CD4-positive, alpha-beta T cell treated with Interleukin-1 beta for 1 hour (primary cell): ENCODE measurements around the gene RANBP6.
"Not testable (repeated sequence)": the region's sequence is repeated elsewhere in the genome, so short reads cannot be mapped to it uniquely, and the experiment has no call there.

Source experiments
- DNase-seq, 2 donors: peaks; one replicate each; pipeline ENCODE4 v3.0.0-alpha.2; 2020 to 2022

The RANBP6 gene

GRCh38 chr9:6015278-6016157 lies at the start of gene RANBP6:
RANBP6 (minus strand) TSS chr9:6015624; CDS start chr9:6015607, 17 bp downstream.
- peak; percentile 89 to 90 for DNase-seq

GRCh38 chr9:6063146-6063545 lies 47.7 kb upstream of the RANBP6 start:
- peak in 1 of 2 donors; percentile 12 for DNase-seq

- no peak for DNase-seq
Observed at GRCh38 chr9:6055666-6056065, 40.2 kb upstream of the RANBP6 start.

GRCh38 chr9:6055216-6055615 lies 39.8 kb upstream of the RANBP6 start:
- peak; percentile 30 to 73 for DNase-seq

GRCh38 chr9:6054280-6055099 lies 39.1 kb upstream of the RANBP6 start:
- peak; percentile 52 to 66 for DNase-seq

- DNase-seq = no peak
Observed at GRCh38 chr9:6052293-6052919, 37.0 kb upstream of the RANBP6 start.

GRCh38 chr9:6051511-6051950 lies 36.1 kb upstream of the RANBP6 start:
- DNase-seq = no peak

GRCh38 chr9:6049798-6050197 lies 34.4 kb upstream of the RANBP6 start:
- peak in 1 of 2 donors; percentile 19 for DNase-seq

- DNase-seq = no peak
Observed at GRCh38 chr9:6048039-6048438, 32.6 kb upstream of the RANBP6 start.

GRCh38 chr9:6047020-6047419 lies 31.6 kb upstream of the RANBP6 start:
- DNase-seq = no peak

GRCh38 chr9:6045364-6045763 lies 29.9 kb upstream of the RANBP6 start:
- DNase-seq = no peak

GRCh38 chr9:6040077-6040476 lies 24.7 kb upstream of the RANBP6 start:
- DNase-seq = no peak

- DNase-seq = no peak
Observed at GRCh38 chr9:6036391-6036790, 21.0 kb upstream of the RANBP6 start.

- DNase-seq = no peak
Observed at GRCh38 chr9:6034954-6035353, 19.5 kb upstream of the RANBP6 start.

- no peak for DNase-seq
Observed at GRCh38 chr9:6029604-6030274, 14.3 kb upstream of the RANBP6 start.

- peak; percentile 36 to 50 for DNase-seq
Observed at GRCh38 chr9:6024035-6024554, 8.7 kb upstream of the RANBP6 start.

- DNase-seq = not testable (repeated sequence)
Observed at GRCh38 chr9:6016975-6017374, 1.6 kb upstream of the RANBP6 start.

GRCh38 chr9:6014670-6015270 lies 654 bp downstream of the RANBP6 start:
- no peak for DNase-seq

GRCh38 chr9:6008169-6008979 lies 7.0 kb downstream of the RANBP6 start:
- peak; percentile 96 to 98 for DNase-seq

- peak; percentile 79 to 81 for DNase-seq
Observed at GRCh38 chr9:6007770-6008168, 7.7 kb downstream of the RANBP6 start.
